SK-N-MC (cell line): ENCODE results near the gene ASF1A.
"Not testable (repeated sequence)": the region's sequence is repeated elsewhere in the genome, so short reads cannot be mapped to it uniquely, and the experiment has no call there.

Experiments used
- DNase-seq: peaks from one replicate; pipeline ENCODE4 v3.0.0-alpha.2; 2011; ENCODE audit warnings: low read depth, low spot score
- H3K27ac ChIP-seq: fragments of 200-600 bp; sonication (generic); 2 replicates; pipeline ENCODE4 v1.5.1; 2016; ENCODE audit warnings: mixed run types
- H3K36me3 ChIP-seq: fragments of 200-600 bp; sonication (generic); 2 replicates; pipeline ENCODE4 v1.6.1; 2017; ENCODE audit warnings: antibody characterized with exemption, low read length, mixed read lengths; ENCODE audit not compliant: insufficient read depth
- H3K4me3 ChIP-seq: fragments of 200-600 bp; sonication (generic); 2 replicates; pipeline ENCODE4 v1.5.1; 2016
- H3K9ac ChIP-seq: fragments of 200-600 bp; sonication (generic); 2 replicates; pipeline ENCODE4 v1.8.0; 2017; ENCODE audit warnings: mixed run types, mixed read lengths; ENCODE audit not compliant: insufficient read length
- H3K9me3 ChIP-seq: fragments of 200-600 bp; sonication (generic); 2 replicates; pipeline ENCODE4 v1.6.1; 2017; ENCODE audit warnings: low read depth, mild to moderate bottlenecking, antibody characterized with exemption, low read length, moderate library complexity, mixed read lengths
- EZH2 ChIP-seq: fragments of 200-600 bp; sonication (generic); IDR thresholded peaks from one replicate; pipeline ENCODE4 v1.6.1; 2017; ENCODE audit warnings: antibody characterized with exemption
- FOXP2 ChIP-seq: optimal IDR thresholded peaks from 2 replicates; pipeline ENCODE3; 2011; ENCODE audit warnings: mild to moderate bottlenecking, moderate library complexity; ENCODE audit not compliant: insufficient read depth; ENCODE audit errors: extremely low read length, control extremely low read depth
- POLR2AphosphoS5 ChIP-seq: IDR thresholded peaks from 2 replicates; pipeline ENCODE4 v1.6.1; 2012; ENCODE audit warnings: mild to moderate bottlenecking, low read depth, low read length, borderline replicate concordance

Gene ASF1A

DNA sequence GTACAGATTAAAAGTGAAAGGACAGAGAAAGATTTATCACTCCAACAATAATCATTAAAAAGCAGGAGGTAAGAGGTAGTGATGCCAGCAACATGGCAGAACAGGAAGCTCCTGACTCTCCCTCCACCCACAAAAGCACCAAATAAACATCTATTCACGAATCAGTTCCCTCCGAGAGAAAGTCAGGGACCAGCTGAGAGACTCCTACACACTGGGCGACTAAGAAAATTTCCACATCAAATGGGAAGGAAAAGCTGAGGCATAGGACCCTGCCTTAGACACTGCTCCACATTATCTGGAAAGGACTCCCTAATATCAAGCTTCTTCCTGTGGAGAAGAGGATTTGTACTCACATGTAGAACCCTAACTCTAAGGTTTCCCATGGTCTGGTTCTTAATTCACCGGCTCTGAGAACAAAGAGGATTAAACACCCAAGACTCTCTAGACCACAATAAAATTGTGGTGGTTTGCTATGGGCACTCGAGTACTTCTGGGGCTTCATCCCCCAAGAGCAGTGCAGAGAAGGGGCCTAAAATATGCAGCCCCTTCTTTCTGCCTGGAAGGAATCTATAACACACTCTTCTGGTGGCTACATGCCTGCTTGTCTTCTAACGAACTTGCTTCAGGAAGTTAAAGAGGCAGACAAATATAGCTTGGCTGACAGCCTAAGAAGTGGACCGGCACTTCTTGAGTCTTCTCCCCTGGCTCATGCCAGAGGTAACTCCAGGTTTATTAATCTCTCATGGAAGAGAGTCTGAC is 29.4 kb upstream of the ASF1A start:
- no peaks in the 10 kb centered on the region for H3K36me3 ChIP-seq
- H3K9ac ChIP-seq = no peak overlapping the region
- TF ChIP-seq FOXP2 (no peak), POLR2AphosphoS5 (no peak)
- no peak overlapping the region for H3K4me3 ChIP-seq
- H3K9me3 ChIP-seq = no peaks in the 10 kb centered on the region
- no peak overlapping the region for H3K27ac ChIP-seq
- no peak for DNase-seq

DNA sequence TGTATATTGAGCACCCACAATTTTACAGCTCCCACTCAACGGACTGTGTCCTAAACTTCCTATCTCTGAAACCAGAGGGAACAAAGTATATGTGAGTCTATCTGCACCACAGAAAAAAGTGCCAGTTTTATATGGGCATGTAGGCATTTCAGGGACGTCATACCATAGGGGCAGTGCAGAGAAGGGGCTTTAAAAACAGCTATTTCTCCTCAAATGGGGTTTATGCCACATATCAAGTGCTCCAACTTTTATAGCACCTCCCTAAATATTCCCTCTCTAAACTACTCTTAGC is 28.9 kb upstream of the ASF1A start:
- no peak for DNase-seq
- H3K9ac ChIP-seq = no peak overlapping the region
- no peak overlapping the region for H3K4me3 ChIP-seq
- TF ChIP-seq POLR2AphosphoS5 (no peak), FOXP2 (no peak), EZH2 (no peak)
- H3K27ac ChIP-seq = no peak overlapping the region
- no peaks in the 10 kb centered on the region for H3K9me3 ChIP-seq
- no peaks in the 10 kb centered on the region for H3K36me3 ChIP-seq

DNA sequence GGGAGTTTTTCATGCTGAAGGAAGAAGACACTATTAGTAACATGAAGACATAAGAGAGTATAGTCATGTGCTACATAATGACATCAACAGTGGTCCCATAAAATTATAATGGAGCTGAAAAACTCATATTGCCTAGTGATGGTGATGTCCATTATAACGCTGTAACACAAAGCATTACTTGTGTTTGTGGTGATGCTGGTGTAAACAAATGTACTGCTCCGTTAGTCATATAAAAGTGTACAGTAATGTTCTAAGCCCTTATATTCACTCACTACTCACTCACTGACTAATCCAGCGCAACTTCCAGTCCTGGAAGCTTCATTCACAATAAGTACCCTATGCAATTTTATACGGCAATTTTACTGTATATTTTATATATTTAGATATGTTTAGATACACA is 26.8 kb upstream of the ASF1A start:
- no peak for DNase-seq
- no peak overlapping the region for H3K4me3 ChIP-seq
- no peaks in the 10 kb centered on the region for H3K9me3 ChIP-seq
- no peak overlapping the region for H3K27ac ChIP-seq
- no peaks in the 10 kb centered on the region for H3K36me3 ChIP-seq
- TF ChIP-seq POLR2AphosphoS5 = no peak
- no peak for TF ChIP-seq FOXP2
- no peak for TF ChIP-seq EZH2
- H3K9ac ChIP-seq = no peak overlapping the region

DNA sequence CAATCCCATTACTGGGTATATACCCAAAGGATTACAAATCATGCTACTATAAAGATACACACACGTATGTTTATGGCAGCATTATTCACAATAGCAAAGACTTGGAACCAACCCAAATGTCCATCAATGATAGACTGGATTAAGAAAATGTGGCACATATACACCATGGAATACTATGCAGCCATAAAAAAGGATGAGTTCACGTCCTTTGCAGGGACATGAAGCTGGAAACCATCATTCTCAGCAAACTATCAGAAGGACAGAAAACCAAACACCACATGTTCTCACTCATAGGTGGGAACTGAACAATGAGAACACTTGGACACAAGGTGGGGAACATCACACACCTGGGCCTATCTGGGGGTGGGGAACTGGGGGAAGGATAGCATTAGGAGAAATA is 25.1 kb upstream of the ASF1A start:
- H3K9ac ChIP-seq = not testable (repeated sequence)

DNA sequence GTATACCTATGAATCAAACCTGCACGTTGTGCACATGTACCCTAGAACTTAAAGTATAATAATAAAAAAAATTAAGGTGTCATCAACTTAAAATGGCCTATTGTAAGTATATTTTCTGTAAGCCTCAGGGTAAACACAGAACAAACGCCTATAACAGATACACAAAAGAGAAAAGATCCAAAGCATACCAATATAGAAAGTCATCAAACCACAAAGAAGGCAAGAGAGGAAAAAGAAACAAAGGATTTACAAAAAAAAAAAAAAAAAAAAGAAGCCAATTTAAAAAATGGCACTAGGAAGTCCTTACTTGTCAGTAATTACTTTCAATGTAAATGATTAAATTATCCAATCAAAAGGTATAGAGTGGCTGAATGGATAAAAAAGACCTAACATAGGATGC is 24.6 kb upstream of the ASF1A start:
- Histone ChIP-seq H3K27ac (no peak overlapping the region), H3K9ac (no peak overlapping the region), H3K9me3 (no peaks in the 10 kb centered on the region), H3K4me3 (no peak overlapping the region), H3K36me3 (no peaks in the 10 kb centered on the region)
- DNase-seq = no peak
- no peak for TF ChIP-seq FOXP2
- no peak for TF ChIP-seq POLR2AphosphoS5
- no peak for TF ChIP-seq EZH2

More for the DNA sequence above, 25.1 kb upstream of the ASF1A start:
- DNase-seq, H3K36me3 ChIP-seq, H3K4me3 ChIP-seq, H3K27ac ChIP-seq, H3K9me3 ChIP-seq: not testable (repeated sequence)

DNA sequence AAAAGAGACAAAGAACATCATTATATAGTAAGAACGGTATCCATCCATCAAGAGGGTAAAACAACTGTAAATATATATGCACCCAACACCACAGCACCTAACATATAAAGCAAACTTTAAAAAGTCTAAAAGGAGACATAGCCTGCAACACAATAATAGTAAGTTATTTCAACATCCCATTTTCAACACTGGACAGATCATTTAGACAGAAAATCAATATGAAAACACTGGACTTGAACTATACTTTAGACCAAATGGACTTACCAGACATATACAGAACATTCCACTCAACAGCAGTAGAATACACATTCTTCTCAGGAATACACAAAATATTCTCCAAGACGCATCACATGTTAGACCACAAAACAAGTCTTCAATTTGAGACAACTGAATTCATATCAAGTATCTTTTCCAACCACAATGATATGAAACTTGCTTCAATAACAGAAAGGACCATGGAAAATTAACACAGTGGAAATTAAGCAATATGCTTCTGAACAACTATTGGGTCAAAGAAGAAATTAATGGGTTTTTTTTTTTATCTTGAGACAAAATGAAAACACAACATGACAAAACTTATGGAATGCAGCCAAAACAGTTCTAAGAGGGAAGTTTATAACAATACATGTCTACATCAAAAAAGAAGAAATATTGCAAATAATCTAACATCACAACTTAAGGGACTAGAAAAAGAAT is 23.9 kb upstream of the ASF1A start:
- H3K36me3 ChIP-seq = no peaks in the 10 kb centered on the region
- no peak overlapping the region for H3K9ac ChIP-seq
- H3K27ac ChIP-seq = no peak overlapping the region
- no peaks in the 10 kb centered on the region for H3K9me3 ChIP-seq
- DNase-seq = no peak
- TF ChIP-seq EZH2 = no peak
- no peak for TF ChIP-seq FOXP2
- no peak for TF ChIP-seq POLR2AphosphoS5
- no peak overlapping the region for H3K4me3 ChIP-seq

DNA sequence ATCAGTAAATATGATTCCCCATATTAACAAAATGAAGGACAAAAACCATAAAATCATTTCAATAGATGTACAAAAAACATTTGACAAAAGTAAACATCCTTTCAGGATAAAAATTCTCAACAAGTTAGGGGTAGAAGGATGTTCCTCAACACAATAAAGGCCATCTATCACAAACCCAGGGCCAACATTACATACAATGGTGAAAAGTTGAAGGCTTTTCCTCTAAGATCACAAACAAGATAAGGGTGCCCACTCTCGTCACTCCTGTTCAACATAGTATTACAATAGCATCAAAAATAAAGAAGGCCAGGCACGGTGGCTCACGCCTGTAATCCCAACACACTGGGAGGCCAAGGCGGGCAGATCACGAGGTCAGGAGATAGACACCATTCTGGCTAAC is 22.6 kb upstream of the ASF1A start:
- H3K4me3 ChIP-seq = no peak overlapping the region
- TF ChIP-seq FOXP2 = no peak
- no peak for TF ChIP-seq POLR2AphosphoS5
- no peak for TF ChIP-seq EZH2
- no peaks in the 10 kb centered on the region for H3K36me3 ChIP-seq
- no peak for DNase-seq
- H3K9me3 ChIP-seq = no peaks in the 10 kb centered on the region
- no peak overlapping the region for H3K9ac ChIP-seq
- no peak overlapping the region for H3K27ac ChIP-seq

DNA sequence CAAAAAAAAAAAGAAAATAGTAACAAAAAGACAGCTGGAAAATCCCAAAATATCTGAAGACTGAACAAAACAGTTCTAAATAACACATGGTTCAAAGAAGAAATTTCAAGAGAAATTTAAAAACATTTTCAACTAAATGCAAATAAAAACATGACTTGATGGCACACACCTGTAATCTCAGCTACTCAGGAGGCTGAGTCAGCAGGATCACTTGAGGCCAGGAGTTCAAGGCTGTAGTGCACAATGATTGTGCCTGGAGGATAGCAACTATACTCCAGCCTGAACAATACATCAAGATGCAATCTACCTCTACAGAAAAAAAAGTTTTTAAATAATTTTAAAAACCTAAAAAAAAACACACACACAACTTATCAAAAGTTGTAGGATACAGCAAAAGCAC is 21.6 kb upstream of the ASF1A start:
- no peak for TF ChIP-seq FOXP2
- TF ChIP-seq EZH2 = no peak
- no peak for TF ChIP-seq POLR2AphosphoS5
- H3K9ac ChIP-seq = no peak overlapping the region
- no peaks in the 10 kb centered on the region for H3K36me3 ChIP-seq
- H3K27ac ChIP-seq = no peak overlapping the region
- H3K9me3 ChIP-seq = no peaks in the 10 kb centered on the region
- H3K4me3 ChIP-seq = no peak overlapping the region
- no peak for DNase-seq

DNA sequence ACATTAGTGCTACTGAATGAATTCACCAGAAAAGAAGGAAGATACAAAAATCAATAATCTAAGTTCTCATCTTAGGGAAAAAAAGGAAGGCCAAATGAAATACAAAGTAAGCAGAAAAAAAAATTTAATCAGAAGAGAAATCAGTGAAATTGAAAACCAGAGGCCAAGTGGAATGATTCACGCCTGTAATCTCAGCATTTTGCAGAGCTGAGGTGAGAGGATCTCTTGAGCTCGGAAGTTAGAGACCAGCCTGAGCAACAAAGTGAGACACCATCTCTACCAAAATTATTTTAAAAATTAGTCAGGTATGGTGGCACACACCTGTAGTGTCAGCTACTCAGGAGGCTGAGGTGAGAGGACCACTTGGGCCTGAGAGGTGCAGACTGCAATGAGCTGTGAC is 21.2 kb upstream of the ASF1A start:
- Histone ChIP-seq H3K36me3 (no peaks in the 10 kb centered on the region), H3K4me3 (no peak overlapping the region), H3K9ac (no peak overlapping the region), H3K9me3 (no peaks in the 10 kb centered on the region), H3K27ac (no peak overlapping the region)
- no peak for TF ChIP-seq FOXP2
- no peak for TF ChIP-seq POLR2AphosphoS5
- TF ChIP-seq EZH2 = no peak
- no peak for DNase-seq
